KMS-11 (cell line): Measurements from ENCODE around the gene IVD.

Experiments used
- H2AFZ ChIP-seq: fragments of 200-600 bp; sonication (generic); 2 replicates; pipeline ENCODE4 v1.6.1; 2016; ENCODE audit warnings: antibody characterized with exemption, mixed run types, low read depth
- H3K27ac ChIP-seq: fragments of 200-600 bp; sonication (generic); 2 replicates; pipeline ENCODE4 v1.6.1; 2016; ENCODE audit warnings: mild to moderate bottlenecking, mixed run types
- H3K27me3 ChIP-seq: fragments of 200-600 bp; sonication (generic); 2 replicates; pipeline ENCODE4 v1.6.1; 2017; ENCODE audit warnings: mild to moderate bottlenecking, low read depth, mixed run types, moderate library complexity; ENCODE audit not compliant: insufficient read depth
- H3K36me3 ChIP-seq: fragments of 200-600 bp; sonication (generic); 2 replicates; pipeline ENCODE4 v1.6.1; 2017; ENCODE audit warnings: mild to moderate bottlenecking, mixed run types; ENCODE audit not compliant: insufficient read depth
- H3K4me1 ChIP-seq: fragments of 200-600 bp; sonication (generic); 2 replicates; pipeline ENCODE4 v1.6.1; 2016; ENCODE audit warnings: mild to moderate bottlenecking, low read depth, mixed run types; ENCODE audit not compliant: poor library complexity, severe bottlenecking
- H3K4me2 ChIP-seq: fragments of 200-600 bp; sonication (generic); 2 replicates; pipeline ENCODE4 v1.7.0; 2016; ENCODE audit warnings: mild to moderate bottlenecking, mixed run types
- H3K4me3 ChIP-seq: fragments of 200-600 bp; sonication (generic); IDR thresholded peaks from 2 replicates; pipeline ENCODE4 v1.6.1; 2017; ENCODE audit warnings: low read depth, low read length, mixed read lengths; ENCODE audit not compliant: insufficient read depth
- H3K79me2 ChIP-seq: fragments of 200-600 bp; sonication (generic); 2 replicates; pipeline ENCODE4 v1.6.1; 2016; ENCODE audit warnings: low read depth, mixed run types; ENCODE audit not compliant: insufficient read depth
- H3K9ac ChIP-seq: fragments of 200-600 bp; sonication (generic); 2 replicates; pipeline ENCODE4 v1.6.1; 2016; ENCODE audit warnings: mild to moderate bottlenecking, mixed run types
- H4K20me1 ChIP-seq: fragments of 200-600 bp; sonication (generic); 2 replicates; pipeline ENCODE4 v1.6.1; 2016; ENCODE audit warnings: mild to moderate bottlenecking, mixed run types; ENCODE audit not compliant: insufficient read depth
- TF ChIP-seq, protein P1 (sequence below): fragments of 200-600 bp; sonication (generic); conservative IDR thresholded peaks from 2 replicates; pipeline ENCODE4 v1.6.1; 2017; ENCODE audit warnings: low read depth, mild to moderate bottlenecking, antibody characterized with exemption, low read length, moderate library complexity, mixed read lengths

IVD gene

DNA sequence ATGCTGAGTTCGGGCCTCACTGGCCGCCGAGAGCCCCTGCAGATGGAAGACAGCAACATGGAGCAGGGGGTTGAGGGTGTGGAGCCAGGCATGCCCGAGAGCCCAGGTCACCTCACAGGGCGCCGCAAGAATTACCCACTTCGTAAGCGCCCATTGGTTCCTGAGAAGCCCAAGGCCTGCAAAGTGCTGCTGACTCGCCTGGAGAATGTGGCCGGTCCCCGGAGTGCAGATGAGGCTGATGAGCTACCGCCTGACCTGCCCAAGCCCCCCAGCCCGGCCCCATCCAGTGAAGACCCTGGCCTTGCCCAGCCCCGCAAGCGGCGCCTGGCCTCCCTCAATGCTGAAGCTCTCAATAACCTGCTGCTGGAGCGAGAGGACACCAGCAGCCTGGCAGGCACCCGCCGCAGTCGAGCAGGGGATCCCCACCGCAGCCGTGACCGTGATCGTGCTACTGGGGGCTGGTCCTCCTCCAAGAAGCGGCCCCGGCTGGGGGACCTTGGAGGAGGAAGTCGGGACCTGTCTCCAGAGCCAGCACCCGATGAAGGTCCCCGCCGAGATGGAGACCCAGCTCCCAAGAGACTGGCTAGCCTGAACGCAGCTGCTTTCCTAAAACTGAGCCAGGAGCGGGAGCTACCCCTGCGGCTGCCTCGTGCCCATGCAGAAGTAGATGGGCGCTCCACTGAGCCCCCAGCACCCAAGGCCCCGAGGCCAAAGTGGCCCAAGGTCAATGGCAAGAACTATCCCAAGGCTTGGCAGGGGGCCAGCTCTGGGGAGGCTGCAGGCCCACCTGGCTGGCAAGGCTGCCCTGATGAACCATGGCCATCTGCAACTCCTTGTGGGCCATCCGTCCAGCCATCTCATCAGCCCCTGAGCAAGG lies 53.1 kb downstream of the IVD start:
- TF ChIP-seq, protein P1, sequence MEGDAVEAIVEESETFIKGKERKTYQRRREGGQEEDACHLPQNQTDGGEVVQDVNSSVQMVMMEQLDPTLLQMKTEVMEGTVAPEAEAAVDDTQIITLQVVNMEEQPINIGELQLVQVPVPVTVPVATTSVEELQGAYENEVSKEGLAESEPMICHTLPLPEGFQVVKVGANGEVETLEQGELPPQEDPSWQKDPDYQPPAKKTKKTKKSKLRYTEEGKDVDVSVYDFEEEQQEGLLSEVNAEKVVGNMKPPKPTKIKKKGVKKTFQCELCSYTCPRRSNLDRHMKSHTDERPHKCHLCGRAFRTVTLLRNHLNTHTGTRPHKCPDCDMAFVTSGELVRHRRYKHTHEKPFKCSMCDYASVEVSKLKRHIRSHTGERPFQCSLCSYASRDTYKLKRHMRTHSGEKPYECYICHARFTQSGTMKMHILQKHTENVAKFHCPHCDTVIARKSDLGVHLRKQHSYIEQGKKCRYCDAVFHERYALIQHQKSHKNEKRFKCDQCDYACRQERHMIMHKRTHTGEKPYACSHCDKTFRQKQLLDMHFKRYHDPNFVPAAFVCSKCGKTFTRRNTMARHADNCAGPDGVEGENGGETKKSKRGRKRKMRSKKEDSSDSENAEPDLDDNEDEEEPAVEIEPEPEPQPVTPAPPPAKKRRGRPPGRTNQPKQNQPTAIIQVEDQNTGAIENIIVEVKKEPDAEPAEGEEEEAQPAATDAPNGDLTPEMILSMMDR, result no peak
- Histone ChIP-seq H3K9ac (no peak overlapping the region), H3K4me2 (no peak overlapping the region), H3K79me2 (peaks cover 13% of the 10 kb centered on the region; the same call in 1 of the 2 replicates), H3K36me3 (no peaks in the 10 kb centered on the region), H3K27me3 (no peaks in the 10 kb centered on the region), H2AFZ (no peak overlapping the region), H3K27ac (no peak overlapping the region), H3K4me3 (no peak overlapping the region), H4K20me1 (0 out of 2 replicates have a peak, but pooled peaks cover 5% of the 10 kb centered on the region), H3K4me1 (peaks cover 17% of the 10 kb centered on the region)

DNA sequence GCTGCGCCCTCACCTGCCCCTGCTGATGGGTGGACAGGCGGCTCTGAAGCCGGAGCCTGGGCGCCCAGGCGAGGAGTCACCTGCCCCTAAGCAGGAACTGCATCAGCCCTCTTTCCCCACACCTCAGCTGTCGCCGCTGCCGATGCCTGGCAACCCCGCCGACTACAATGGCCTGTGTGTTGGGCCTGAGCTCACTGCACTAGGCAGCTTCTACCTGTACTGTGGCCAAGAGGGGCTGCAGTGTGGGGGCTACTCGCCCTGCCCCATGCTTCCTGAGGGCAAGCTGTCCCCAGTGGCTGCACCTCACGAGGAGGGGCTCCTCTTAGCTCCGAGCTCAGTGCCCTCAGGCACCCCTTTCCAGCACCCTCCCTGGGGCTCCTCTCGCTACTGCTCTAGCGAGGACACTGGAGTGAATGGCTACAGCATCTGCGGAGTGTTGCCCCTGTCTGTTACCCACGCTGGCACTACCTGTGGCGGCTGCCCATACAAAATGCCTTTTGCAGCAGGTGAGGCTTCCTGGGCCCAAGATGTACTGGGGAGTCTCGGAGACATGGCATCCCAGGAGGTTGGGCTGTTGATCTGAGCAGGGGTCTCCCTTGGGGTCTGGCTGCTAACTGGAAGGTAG lies 53.9 kb downstream of the IVD start:
- 0 out of 2 replicates have a peak, but pooled peaks cover under 1% of the 10 kb centered on the region for H4K20me1 ChIP-seq
- H3K79me2 ChIP-seq, result peaks cover 13% of the 10 kb centered on the region; the same call in 1 of the 2 replicates
- H3K36me3 ChIP-seq, result no peaks in the 10 kb centered on the region
- H3K27me3 ChIP-seq, result no peaks in the 10 kb centered on the region
- TF ChIP-seq, protein P1, result no peak
- H3K27ac ChIP-seq, result no peak overlapping the region
- H3K4me1 ChIP-seq, result peaks cover 17% of the 10 kb centered on the region
- no peak overlapping the region for H3K4me2 ChIP-seq
- H3K4me3 ChIP-seq, result no peak overlapping the region
- no peak overlapping the region for H3K9ac ChIP-seq
- H2AFZ ChIP-seq, result no peak overlapping the region

DNA sequence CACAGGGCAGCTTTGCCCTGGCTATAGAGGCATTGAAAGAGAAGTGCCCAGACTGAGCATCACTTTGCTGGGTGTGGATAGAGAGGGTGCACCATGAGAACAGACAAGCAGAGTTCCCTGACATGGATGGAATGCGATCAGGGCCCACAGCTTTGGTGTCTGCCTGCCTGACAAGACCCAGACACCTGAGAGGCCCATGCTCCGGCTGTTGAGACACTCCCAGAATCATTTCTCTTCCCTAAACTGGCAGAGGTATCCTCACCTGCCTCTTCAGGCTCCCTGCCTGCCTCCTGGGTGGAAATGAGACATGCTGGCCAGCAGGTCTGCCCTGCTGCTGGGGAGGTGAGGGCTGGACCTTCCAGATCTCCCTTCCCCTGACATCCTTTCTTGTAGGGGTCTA lies 54.8 kb downstream of the IVD start:
- Histone ChIP-seq H4K20me1 (no peaks in the 10 kb centered on the region), H3K79me2 (peaks cover 5% of the 10 kb centered on the region; the same call in 1 of the 2 replicates), H3K36me3 (no peaks in the 10 kb centered on the region; the same call in 1 of the 2 replicates)

DNA sequence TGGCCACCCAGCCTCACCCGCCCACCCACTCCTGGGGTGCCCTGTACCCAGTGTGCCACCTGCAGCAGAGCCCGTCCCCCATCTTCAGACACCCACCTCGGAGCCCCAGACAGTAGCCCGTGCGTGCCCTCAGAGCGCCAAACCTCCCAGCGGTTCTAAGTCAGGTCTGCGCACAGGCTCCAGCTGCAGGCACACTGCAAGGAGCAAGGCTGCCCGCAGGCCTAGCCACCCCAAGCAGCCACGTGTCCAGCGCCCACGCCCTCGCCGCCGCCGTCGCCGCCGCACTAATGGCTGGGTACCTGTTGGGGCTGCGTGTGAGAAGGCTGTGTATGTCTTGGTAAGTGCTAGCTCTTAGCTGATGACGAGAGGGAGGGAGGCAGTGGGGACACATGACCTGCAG lies 56.4 kb downstream of the IVD start:
- Histone ChIP-seq H3K27ac (no peak overlapping the region), H4K20me1 (no peaks in the 10 kb centered on the region), H3K4me2 (no peak overlapping the region), H3K36me3 (no peaks in the 10 kb centered on the region; the same call in 1 of the 2 replicates), H3K9ac (no peak overlapping the region), H3K27me3 (no peaks in the 10 kb centered on the region), H2AFZ (no peak overlapping the region), H3K4me1 (peaks cover 26% of the 10 kb centered on the region), H3K79me2 (no peaks in the 10 kb centered on the region), H3K4me3 (no peak overlapping the region)
- TF ChIP-seq, protein P1, result no peak

More for the DNA sequence above, 54.8 kb downstream of the IVD start:
- Histone ChIP-seq H3K4me1 (peaks cover 24% of the 10 kb centered on the region), H2AFZ (no peak overlapping the region), H3K9ac (no peak overlapping the region), H3K4me2 (no peak overlapping the region), H3K27ac (no peak overlapping the region), H3K27me3 (no peaks in the 10 kb centered on the region), H3K4me3 (no peak overlapping the region)
- TF ChIP-seq, protein P1, result no peak
